ENCODE results near the gene ABCD4.

GRCh38 chr14:74257941-74258763, 44.6 kb downstream of the ABCD4 start:
- TF ChIP-seq ZNF843 (tag by site-specific recombination; IDR thresholded peaks at IDR 0.05) (no peak), ZNF433 (tag by site-specific recombination; IDR thresholded peaks at IDR 0.05; ENCODE audit: low read depth) (no peak), ZNF24 (tag by site-specific recombination; IDR thresholded peaks at IDR 0.05) (no peak), ZSCAN4 (tag by site-specific recombination; IDR thresholded peaks at IDR 0.05) (no peak), KLF9 (tag by site-specific recombination; IDR thresholded peaks at IDR 0.05; ENCODE audit: low read depth) (no peak), ZNF398 (tag by site-specific recombination; IDR thresholded peaks at IDR 0.05) (no peak)
- TF ChIP-seq, protein P1, sequence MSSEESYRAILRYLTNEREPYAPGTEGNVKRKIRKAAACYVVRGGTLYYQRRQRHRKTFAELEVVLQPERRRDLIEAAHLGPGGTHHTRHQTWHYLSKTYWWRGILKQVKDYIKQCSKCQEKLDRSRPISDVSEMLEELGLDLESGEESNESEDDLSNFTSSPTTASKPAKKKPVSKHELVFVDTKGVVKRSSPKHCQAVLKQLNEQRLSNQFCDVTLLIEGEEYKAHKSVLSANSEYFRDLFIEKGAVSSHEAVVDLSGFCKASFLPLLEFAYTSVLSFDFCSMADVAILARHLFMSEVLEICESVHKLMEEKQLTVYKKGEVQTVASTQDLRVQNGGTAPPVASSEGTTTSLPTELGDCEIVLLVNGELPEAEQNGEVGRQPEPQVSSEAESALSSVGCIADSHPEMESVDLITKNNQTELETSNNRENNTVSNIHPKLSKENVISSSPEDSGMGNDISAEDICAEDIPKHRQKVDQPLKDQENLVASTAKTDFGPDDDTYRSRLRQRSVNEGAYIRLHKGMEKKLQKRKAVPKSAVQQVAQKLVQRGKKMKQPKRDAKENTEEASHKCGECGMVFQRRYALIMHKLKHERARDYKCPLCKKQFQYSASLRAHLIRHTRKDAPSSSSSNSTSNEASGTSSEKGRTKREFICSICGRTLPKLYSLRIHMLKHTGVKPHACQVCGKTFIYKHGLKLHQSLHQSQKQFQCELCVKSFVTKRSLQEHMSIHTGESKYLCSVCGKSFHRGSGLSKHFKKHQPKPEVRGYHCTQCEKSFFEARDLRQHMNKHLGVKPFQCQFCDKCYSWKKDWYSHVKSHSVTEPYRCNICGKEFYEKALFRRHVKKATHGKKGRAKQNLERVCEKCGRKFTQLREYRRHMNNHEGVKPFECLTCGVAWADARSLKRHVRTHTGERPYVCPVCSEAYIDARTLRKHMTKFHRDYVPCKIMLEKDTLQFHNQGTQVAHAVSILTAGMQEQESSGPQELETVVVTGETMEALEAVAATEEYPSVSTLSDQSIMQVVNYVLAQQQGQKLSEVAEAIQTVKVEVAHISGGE (tag by site-specific recombination; conservative IDR thresholded peaks at IDR 0.05; ENCODE audit: low read depth), result no peak
- TF ChIP-seq, protein P2, sequence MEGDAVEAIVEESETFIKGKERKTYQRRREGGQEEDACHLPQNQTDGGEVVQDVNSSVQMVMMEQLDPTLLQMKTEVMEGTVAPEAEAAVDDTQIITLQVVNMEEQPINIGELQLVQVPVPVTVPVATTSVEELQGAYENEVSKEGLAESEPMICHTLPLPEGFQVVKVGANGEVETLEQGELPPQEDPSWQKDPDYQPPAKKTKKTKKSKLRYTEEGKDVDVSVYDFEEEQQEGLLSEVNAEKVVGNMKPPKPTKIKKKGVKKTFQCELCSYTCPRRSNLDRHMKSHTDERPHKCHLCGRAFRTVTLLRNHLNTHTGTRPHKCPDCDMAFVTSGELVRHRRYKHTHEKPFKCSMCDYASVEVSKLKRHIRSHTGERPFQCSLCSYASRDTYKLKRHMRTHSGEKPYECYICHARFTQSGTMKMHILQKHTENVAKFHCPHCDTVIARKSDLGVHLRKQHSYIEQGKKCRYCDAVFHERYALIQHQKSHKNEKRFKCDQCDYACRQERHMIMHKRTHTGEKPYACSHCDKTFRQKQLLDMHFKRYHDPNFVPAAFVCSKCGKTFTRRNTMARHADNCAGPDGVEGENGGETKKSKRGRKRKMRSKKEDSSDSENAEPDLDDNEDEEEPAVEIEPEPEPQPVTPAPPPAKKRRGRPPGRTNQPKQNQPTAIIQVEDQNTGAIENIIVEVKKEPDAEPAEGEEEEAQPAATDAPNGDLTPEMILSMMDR (tag by site-specific recombination; IDR thresholded peaks at IDR 0.05), result no peak
- TF ChIP-seq, protein P3, sequence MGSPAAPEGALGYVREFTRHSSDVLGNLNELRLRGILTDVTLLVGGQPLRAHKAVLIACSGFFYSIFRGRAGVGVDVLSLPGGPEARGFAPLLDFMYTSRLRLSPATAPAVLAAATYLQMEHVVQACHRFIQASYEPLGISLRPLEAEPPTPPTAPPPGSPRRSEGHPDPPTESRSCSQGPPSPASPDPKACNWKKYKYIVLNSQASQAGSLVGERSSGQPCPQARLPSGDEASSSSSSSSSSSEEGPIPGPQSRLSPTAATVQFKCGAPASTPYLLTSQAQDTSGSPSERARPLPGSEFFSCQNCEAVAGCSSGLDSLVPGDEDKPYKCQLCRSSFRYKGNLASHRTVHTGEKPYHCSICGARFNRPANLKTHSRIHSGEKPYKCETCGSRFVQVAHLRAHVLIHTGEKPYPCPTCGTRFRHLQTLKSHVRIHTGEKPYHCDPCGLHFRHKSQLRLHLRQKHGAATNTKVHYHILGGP (tag by site-specific recombination; IDR thresholded peaks at IDR 0.05), result no peak

Measured in HEK293 (cell line).